ENCODE measurements around the gene LIG3. TPM values are rescaled to one million over a fixed set of nuclear protein-coding genes. Genes with fewer than 3 reads are reported as not detected.

The LIG3 gene
- total RNA-seq, 4 donors from 2014 or later: 25.0 to 36.3 (median 29.9) TPM

- Histone ChIP-seq H3K36me3 (peaks cover 0 to 4% of the 10 kb centered on the region in 2 donors), H3K4me1 (peaks cover 0 to 20% (median 0%) of the 10 kb centered on the region in 3 donors), H3K27me3 (no peaks in the 10 kb centered on the region), H3K9me3 (no peaks in the 10 kb centered on the region), H3K27ac (no peak overlapping the region), H3K4me3 (no peak overlapping the region)
- TF ChIP-seq POLR2AphosphoS5 (IDR thresholded peaks at IDR 0.05): no peak
- TF ChIP-seq POLR2A (IDR thresholded peaks at IDR 0.05): no peak
- TF ChIP-seq CTCF (IDR thresholded peaks at IDR 0.05): no peak
- no peak for TF ChIP-seq EP300 (IDR thresholded peaks at IDR 0.05)
- no peak for ATAC-seq
- WGBS, 2 donors (ENCODE audit: low coverage in 1 of 2): 92 to 97% methylated on average over 3 of the region's 3 CpGs
Observed at GRCh38 chr17:35056013-35056412, 75.7 kb downstream of the LIG3 start.

DNA sequence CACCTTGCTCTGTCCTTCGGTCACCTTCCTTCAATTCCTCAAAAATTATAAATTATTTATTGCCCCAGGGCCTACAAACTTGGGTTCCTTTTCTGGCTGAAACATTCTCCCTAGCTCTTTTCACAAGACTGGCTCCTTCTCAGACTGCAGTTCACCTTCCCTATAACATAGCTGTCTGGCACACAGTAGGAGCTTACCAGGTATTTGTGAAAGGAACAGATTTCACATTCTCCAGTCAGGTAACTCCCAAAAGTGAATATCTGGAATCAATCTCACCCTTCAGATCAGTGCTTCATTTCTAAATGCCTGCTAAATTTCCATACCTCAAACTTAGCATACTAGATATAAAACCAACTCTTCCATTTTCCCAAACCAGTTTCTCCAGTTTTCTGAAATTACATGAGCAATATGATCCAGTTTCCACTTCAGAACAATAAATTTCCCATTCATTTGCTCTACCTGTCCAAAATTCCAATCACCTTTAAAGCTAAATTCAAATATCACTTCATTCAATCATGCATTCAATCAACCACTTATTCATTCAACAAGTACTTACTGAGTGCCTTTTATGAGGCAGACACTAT, 77.1 kb downstream of the LIG3 start:
- Histone ChIP-seq H3K27me3 (no peaks in the 10 kb centered on the region), H3K27ac (no peak overlapping the region), H3K4me3 (no peak overlapping the region), H3K36me3 (peaks cover 0 to 13% of the 10 kb centered on the region in 2 donors), H3K4me1 (peaks cover 0 to 6% (median 0%) of the 10 kb centered on the region in 3 donors), H3K9me3 (no peaks in the 10 kb centered on the region)
- 86 to 100% methylated on average over 1 of the region's 1 CpG for WGBS, 2 donors (ENCODE audit: low coverage in 1 of 2)
- TF ChIP-seq POLR2A (IDR thresholded peaks at IDR 0.05) (no peak), POLR2AphosphoS5 (IDR thresholded peaks at IDR 0.05) (no peak), EP300 (IDR thresholded peaks at IDR 0.05) (no peak), CTCF (IDR thresholded peaks at IDR 0.05) (no peak)
- no peak for ATAC-seq

Other genes starting within 250 kb of the LIG3 start
- gene CCT6B, start 19.1 kb upstream of the LIG3 start, total RNA-seq: 1 to 10 TPM; 2.5 to 4.0 (median 2.8) TPM
- 10 to 100 TPM; 12.7 to 15.0 (median 13.5) TPM for gene ZNF830, start 19.0 kb upstream of the LIG3 start, total RNA-seq
- 10 to 100 TPM; 16.7 to 43.8 (median 30.8) TPM for gene RFFL, start 83.2 kb downstream of the LIG3 start, total RNA-seq
- gene RAD51D, start 139.3 kb downstream of the LIG3 start, total RNA-seq: 10 to 100 TPM in 2 of 4 donors, 1 to 10 TPM in 2; 5.1 to 11.1 (median 9.1) TPM
- gene FNDC8, start 141.1 kb downstream of the LIG3 start, total RNA-seq: not detected
- 10 to 100 TPM in 2 of 4 donors, 1 to 10 TPM in 2; 7.6 to 12.3 (median 9.3) TPM for gene NLE1, start 161.8 kb downstream of the LIG3 start, total RNA-seq
- gene UNC45B, start 167.3 kb downstream of the LIG3 start, total RNA-seq: under 1 TPM in 3 of 4 donors, not detected in 1; 0.05 to 0.31 (median 0.13) TPM
- gene SLC35G3, start 213.9 kb downstream of the LIG3 start, total RNA-seq: not detected

Measured in gastroesophageal sphincter (tissue), 4 donors.